DND-41 (cell line): ENCODE data around the gene ALX3.

Source experiments
- ATAC-seq: fragments of 200-7000 bp; cut with Tn5 transposase; 3 replicates; pipeline ENCODE4 v1.9.1; 2021; ENCODE audit warnings: low read depth; ENCODE audit not compliant: insufficient read depth
- DNase-seq: peaks from one replicate; pipeline ENCODE4 v3.0.0-alpha.2; 2020
- H2AFZ ChIP-seq: 2 replicates; pipeline ENCODE4 v1.6.0; 2012; ENCODE audit warnings: low read depth, low read length
- H3K27ac ChIP-seq: 2 replicates; pipeline ENCODE4 v1.5.1; 2012; ENCODE audit warnings: low read length, inconsistent platforms
- H3K27me3 ChIP-seq: fragments of 200-600 bp; sonication (generic); 2 replicates; pipeline ENCODE4 v1.6.0; 2012; ENCODE audit warnings: low read length, mild to moderate bottlenecking, inconsistent platforms; ENCODE audit not compliant: insufficient read depth, poor library complexity
- H3K36me3 ChIP-seq: 2 replicates; pipeline ENCODE4 v1.5.1; 2012; ENCODE audit warnings: low read length, inconsistent platforms; ENCODE audit not compliant: insufficient read depth
- H3K4me1 ChIP-seq: 2 replicates; pipeline ENCODE4 v1.5.1; 2012; ENCODE audit warnings: mild to moderate bottlenecking, low read length; ENCODE audit not compliant: insufficient read depth
- H3K4me2 ChIP-seq: 2 replicates; pipeline ENCODE4 v1.6.0; 2012; ENCODE audit warnings: mild to moderate bottlenecking, moderate library complexity, low read length, inconsistent platforms; ENCODE audit not compliant: insufficient read depth
- H3K4me3 ChIP-seq, 2 experiments: fragments of 200-600 bp in 1 of 2; shearing (Covaris generic) in 1 of 2; 2 replicates each; pipeline ENCODE4 v1.5.1; 2012 to 2016; ENCODE audit warnings: inconsistent platforms in 2 of 2, low read length in 2 of 2, mild to moderate bottlenecking in 2 of 2, low read depth in 1 of 2, moderate library complexity in 1 of 2
- H3K79me2 ChIP-seq: 2 replicates; pipeline ENCODE4 v1.6.0; 2012; ENCODE audit warnings: low read length, inconsistent platforms; ENCODE audit not compliant: insufficient read depth
- H3K9ac ChIP-seq: 2 replicates; pipeline ENCODE4 v1.6.0; 2012; ENCODE audit warnings: low read depth, mild to moderate bottlenecking, inconsistent platforms, low read length, moderate library complexity
- H3K9me3 ChIP-seq: 2 replicates; pipeline ENCODE4 v1.5.1; 2012; ENCODE audit warnings: low read length, moderate library complexity, mild to moderate bottlenecking, inconsistent platforms; ENCODE audit not compliant: insufficient read depth, severe bottlenecking
- H4K20me1 ChIP-seq: 2 replicates; pipeline ENCODE4 v1.6.0; 2012; ENCODE audit warnings: low read length; ENCODE audit not compliant: insufficient read depth
- EZH2 ChIP-seq: IDR thresholded peaks from 3 replicates; pipeline ENCODE4 v1.6.1; 2012; ENCODE audit warnings: borderline replicate concordance, low read depth, mild to moderate bottlenecking, moderate library complexity, low read length, inconsistent platforms; ENCODE audit not compliant: severe bottlenecking
- TF ChIP-seq, protein P1 (sequence below): IDR thresholded peaks from 2 replicates; pipeline ENCODE4 v1.5.1; 2012; ENCODE audit warnings: borderline replicate concordance, low read length, moderate library complexity, mild to moderate bottlenecking; ENCODE audit not compliant: poor library complexity, severe bottlenecking; ENCODE audit errors: extremely low read depth

Gene ALX3

DNA sequence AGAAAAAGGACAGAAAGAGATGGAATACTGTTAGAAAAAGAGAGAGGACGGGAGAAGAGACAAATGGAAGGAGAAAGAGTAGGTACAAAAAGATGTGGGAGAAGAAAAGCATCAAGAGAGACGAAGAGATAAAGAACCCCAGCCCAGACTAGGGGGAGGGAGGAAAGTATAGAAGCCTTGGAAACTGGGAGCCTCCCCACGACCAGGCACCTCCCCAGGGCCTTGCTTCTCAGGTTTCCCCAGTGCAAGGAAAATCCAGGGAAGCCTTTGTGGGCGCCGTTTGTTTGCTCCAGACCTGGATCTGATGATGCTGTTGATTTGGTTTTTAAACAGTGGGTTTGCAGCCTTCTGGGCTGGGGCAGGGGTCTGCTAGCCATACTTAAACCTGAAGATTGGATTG, 15.2 kb upstream of the ALX3 start:
- Histone ChIP-seq H3K79me2 (no peaks in the 10 kb centered on the region), H3K4me1 (no peaks in the 10 kb centered on the region), H4K20me1 (peaks cover 3% of the 10 kb centered on the region; the same call in 1 of the 2 replicates), H3K4me2 (no peak overlapping the region), H3K9me3 (no peaks in the 10 kb centered on the region), H3K9ac (no peak overlapping the region), H3K27ac (no peak overlapping the region), H3K27me3 (peaks cover 13% of the 10 kb centered on the region), H3K4me3 (no peak overlapping the region), H3K36me3 (no peaks in the 10 kb centered on the region), H2AFZ (no peak overlapping the region)
- ATAC-seq (no peak), DNase-seq (no peak)
- TF ChIP-seq, protein P1, sequence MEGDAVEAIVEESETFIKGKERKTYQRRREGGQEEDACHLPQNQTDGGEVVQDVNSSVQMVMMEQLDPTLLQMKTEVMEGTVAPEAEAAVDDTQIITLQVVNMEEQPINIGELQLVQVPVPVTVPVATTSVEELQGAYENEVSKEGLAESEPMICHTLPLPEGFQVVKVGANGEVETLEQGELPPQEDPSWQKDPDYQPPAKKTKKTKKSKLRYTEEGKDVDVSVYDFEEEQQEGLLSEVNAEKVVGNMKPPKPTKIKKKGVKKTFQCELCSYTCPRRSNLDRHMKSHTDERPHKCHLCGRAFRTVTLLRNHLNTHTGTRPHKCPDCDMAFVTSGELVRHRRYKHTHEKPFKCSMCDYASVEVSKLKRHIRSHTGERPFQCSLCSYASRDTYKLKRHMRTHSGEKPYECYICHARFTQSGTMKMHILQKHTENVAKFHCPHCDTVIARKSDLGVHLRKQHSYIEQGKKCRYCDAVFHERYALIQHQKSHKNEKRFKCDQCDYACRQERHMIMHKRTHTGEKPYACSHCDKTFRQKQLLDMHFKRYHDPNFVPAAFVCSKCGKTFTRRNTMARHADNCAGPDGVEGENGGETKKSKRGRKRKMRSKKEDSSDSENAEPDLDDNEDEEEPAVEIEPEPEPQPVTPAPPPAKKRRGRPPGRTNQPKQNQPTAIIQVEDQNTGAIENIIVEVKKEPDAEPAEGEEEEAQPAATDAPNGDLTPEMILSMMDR = no peak
- no peak for TF ChIP-seq EZH2

- no peak overlapping the region for H2AFZ ChIP-seq
- DNase-seq (no peak), ATAC-seq (no peak)
- peaks cover 3% of the 10 kb centered on the region; the same call in 1 of the 2 replicates for H4K20me1 ChIP-seq
- no peaks in the 10 kb centered on the region for H3K4me1 ChIP-seq
- no peaks in the 10 kb centered on the region for H3K79me2 ChIP-seq
- H3K36me3 ChIP-seq = no peaks in the 10 kb centered on the region
- TF ChIP-seq EZH2 = no peak
- TF ChIP-seq, protein P1 = no peak
- H3K4me3 ChIP-seq = no peak overlapping the region
- H3K27ac ChIP-seq = no peak overlapping the region
- H3K9ac ChIP-seq = no peak overlapping the region
- H3K27me3 ChIP-seq = peaks cover 10% of the 10 kb centered on the region
- H3K9me3 ChIP-seq = no peaks in the 10 kb centered on the region
- no peak overlapping the region for H3K4me2 ChIP-seq
Measured at GRCh38 chr1:110084227-110085078, 14.0 kb upstream of the ALX3 start.

DNA sequence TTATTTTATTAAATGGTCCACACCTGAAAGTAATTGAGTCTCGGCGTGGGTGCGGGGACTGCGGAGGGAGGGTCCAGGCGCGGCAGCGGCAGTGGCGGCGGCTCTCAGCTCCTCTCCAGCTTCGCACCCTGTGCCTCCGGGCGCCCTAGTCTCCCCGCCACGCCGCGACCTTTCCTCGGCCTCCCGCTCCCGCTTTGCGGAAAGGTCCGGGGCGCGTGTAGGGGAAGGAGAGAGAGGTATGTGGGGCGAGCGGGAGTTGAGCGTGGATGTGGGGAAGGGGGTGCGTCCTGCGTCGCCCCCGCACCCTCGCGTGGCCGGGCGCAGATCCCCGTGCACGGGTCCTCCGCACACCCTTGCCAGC, 13.4 kb upstream of the ALX3 start:
- H3K4me3 ChIP-seq = no peak overlapping the region
- H3K36me3 ChIP-seq = no peaks in the 10 kb centered on the region
- H3K4me2 ChIP-seq = no peak overlapping the region
- no peak for DNase-seq
- H3K79me2 ChIP-seq = no peaks in the 10 kb centered on the region
- no peak for ATAC-seq
- peaks cover 7% of the 10 kb centered on the region for H3K27me3 ChIP-seq
- no peaks in the 10 kb centered on the region for H3K4me1 ChIP-seq
- no peak overlapping the region for H2AFZ ChIP-seq
- no peak overlapping the region for H3K27ac ChIP-seq
- no peak overlapping the region for H3K9ac ChIP-seq
- H3K9me3 ChIP-seq = no peaks in the 10 kb centered on the region
- TF ChIP-seq EZH2 = no peak
- TF ChIP-seq, protein P1 = no peak
- peaks cover 3% of the 10 kb centered on the region; the same call in 1 of the 2 replicates for H4K20me1 ChIP-seq
